GM19035 (cell line): Measurements from ENCODE around the gene OR4B1.
"Not testable (repeated sequence)": the region's sequence is repeated elsewhere in the genome, so short reads cannot be mapped to it uniquely, and the experiment has no call there.

Experiments
- ATAC-seq: cut with Tn5 transposase; IDR thresholded peaks from one replicate; pipeline ENCODE4 v1.9.1; 2021; ENCODE audit not compliant: unreplicated experiment

Gene OR4B1, protein sequence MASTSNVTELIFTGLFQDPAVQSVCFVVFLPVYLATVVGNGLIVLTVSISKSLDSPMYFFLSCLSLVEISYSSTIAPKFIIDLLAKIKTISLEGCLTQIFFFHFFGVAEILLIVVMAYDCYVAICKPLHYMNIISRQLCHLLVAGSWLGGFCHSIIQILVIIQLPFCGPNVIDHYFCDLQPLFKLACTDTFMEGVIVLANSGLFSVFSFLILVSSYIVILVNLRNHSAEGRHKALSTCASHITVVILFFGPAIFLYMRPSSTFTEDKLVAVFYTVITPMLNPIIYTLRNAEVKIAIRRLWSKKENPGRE

GRCh38 chr11:48216510-48216909 lies at the start of gene OR4B1:
OR4B1 (plus strand) TSS chr11:48216810; CDS start chr11:48216810, 0 bp downstream.
- ATAC-seq: no peak

DNA sequence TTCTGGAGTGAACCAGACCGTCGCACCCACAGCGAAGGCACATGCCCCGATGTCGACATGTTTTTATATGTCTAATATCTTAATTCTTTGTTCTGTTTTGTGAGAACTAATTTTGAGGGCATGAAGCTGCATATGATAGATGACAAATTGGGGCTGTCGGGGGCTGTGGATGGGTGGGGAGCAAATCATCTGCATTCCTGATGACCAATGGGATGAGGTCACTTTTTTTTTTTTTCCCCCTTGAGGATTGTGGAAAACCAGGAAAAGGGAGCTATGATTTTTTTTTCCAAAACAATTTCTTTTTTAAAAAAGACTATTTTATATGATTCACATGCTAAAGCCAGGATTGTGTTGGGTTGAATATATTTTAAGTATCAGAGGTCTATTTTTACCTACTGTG lies 49.2 kb upstream of the OR4B1 start:
- no peak for ATAC-seq

- ATAC-seq: no peak
Measured at GRCh38 chr11:48168815-48169214, 47.8 kb upstream of the OR4B1 start.

- ATAC-seq: no peak
Measured at GRCh38 chr11:48169259-48169658, 47.4 kb upstream of the OR4B1 start.

DNA sequence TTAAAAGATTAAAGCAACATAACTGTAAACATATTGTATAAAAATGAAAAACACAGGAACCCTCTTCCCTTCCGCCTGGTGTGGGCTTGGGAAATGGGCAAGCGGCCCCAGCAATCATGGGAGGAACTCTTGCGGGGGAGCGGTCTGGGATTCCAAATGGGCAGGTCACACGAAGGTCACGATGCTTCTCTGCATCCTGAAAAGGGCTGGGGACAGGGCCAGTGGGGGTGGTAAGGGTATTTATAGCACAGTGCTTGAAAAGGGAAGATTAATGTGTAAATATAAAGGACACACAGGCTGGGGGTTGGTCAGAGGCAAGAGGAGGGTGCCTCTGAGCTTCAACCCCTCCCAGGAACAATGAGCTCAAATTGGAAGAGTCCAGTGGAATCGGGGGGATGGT lies 46.9 kb upstream of the OR4B1 start:
- no peak for ATAC-seq

DNA sequence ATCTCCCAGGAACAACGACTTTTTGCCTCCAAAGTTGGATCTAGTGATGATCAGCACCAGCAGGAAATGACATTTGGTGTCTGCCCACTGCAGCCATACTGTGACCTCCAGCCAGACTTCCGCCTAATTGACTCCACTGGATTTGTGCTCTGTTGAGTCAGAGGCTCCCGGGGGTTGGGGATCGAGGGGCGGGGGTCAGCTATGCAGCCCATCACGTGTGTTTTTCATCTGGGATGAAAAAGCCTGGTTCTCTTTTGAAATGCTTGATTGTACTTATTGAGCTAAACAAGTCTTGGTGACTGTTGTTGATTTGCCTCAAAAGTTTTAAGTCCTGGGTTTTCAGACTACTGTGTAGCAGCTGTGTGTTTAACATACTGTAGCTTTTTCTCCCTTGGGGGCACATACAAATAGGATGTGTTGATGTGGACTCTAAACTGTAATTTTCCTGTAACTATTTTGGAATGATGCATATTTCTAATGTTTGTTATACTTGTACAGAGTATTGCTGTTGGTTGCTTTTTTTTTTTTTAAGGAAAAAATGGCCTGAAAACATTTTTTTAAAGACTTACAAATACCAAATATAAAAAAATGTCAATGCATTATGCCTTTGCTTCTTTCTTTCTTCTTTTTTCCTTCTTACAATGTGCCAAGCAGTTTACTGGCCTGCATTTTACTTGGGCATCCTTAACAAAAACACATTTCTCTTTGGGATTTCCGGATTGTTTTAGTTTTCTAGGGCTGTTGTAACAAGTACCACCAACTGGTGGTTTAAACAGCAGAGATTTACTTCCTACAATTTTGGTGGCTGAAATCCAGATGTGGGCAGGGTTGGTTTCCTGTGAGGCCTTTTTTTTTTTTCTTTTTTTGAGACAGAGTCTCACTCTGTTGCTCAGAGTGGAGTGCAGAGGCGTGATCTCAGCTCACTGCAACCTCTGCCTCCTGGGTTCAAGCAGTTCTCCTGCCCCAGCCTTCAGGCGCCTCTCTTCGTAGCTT lies 46.1 kb upstream of the OR4B1 start:
- no peak for ATAC-seq

- peak; percentile 85 for ATAC-seq
Measured at GRCh38 chr11:48172818-48173609, 43.6 kb upstream of the OR4B1 start.

GRCh38 chr11:48177661-48178060 lies 38.9 kb upstream of the OR4B1 start:
- ATAC-seq: no peak

GRCh38 chr11:48180627-48181026 lies 36.0 kb upstream of the OR4B1 start:
- ATAC-seq: no peak

- ATAC-seq: no peak
Measured at GRCh38 chr11:48182860-48183526, 33.6 kb upstream of the OR4B1 start.

GRCh38 chr11:48184452-48184851 lies 32.2 kb upstream of the OR4B1 start:
- ATAC-seq: no peak

GRCh38 chr11:48190906-48191654 lies 25.5 kb upstream of the OR4B1 start:
- not testable (repeated sequence) for ATAC-seq

DNA sequence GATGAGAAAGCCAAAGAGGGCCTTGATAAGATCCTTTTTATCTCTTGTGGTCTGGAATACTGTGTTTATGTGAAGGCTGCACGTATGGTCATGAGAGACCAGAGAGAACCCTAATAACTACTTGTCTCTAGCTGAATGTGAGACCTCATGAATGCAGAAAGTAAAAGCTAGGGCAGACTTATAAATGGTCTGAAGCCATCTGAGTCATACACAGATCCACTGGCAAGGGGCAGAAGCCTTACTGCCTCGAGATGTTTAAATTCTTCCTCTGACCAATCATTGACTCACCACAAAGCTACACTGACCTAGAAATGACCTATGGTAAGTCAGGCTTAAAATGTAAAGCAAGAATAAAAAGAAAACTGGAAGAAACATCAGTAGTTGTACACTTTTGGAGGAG lies 22.7 kb upstream of the OR4B1 start:
- ATAC-seq: no peak

GRCh38 chr11:48207881-48208280 lies 8.7 kb upstream of the OR4B1 start:
- ATAC-seq: no peak

GRCh38 chr11:48210052-48210451 lies 6.6 kb upstream of the OR4B1 start:
- ATAC-seq: no peak

GRCh38 chr11:48228761-48229160 lies 12.2 kb downstream of the OR4B1 start:
- ATAC-seq: no peak

DNA sequence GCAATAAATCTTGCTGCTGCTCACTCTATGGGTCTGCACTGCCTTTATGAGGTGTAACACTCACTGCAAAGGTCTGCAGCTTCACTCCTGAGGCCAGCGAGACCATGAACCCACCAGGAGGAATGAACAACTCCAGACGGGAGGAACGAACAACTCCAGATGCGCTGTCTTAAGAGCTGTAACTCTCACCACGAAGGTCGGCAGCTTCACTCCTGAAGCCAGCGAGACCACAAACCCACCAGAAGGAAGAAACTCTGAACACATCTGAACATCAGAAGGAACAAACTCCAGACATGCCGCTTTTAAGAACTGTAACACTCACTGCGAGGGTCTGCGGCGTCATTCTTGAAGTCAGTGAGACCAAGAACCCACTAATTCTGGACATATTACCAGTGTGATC lies 13.4 kb downstream of the OR4B1 start:
- not testable (repeated sequence) for ATAC-seq

GRCh38 chr11:48237727-48238126 lies 21.1 kb downstream of the OR4B1 start:
- ATAC-seq: no peak

DNA sequence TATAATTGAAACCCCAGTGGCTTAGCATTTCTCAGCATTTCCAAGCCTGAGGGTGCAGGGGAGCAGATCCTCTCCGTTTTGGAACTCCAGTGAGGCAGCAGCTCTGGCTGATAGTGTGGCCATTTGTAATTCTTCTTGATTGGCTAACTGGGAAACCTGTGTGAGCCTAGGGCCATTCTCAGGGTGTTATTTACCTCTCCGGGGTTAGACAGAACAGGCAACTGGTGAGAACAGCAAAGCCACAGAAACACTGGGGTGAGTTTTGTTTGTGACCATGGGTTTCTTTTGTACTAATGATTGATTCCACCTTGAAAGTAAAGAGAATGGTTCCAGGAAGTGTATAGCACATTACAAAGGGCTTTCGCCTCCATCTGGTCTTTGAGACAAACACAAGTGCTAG lies 25.9 kb downstream of the OR4B1 start:
- ATAC-seq: no peak

DNA sequence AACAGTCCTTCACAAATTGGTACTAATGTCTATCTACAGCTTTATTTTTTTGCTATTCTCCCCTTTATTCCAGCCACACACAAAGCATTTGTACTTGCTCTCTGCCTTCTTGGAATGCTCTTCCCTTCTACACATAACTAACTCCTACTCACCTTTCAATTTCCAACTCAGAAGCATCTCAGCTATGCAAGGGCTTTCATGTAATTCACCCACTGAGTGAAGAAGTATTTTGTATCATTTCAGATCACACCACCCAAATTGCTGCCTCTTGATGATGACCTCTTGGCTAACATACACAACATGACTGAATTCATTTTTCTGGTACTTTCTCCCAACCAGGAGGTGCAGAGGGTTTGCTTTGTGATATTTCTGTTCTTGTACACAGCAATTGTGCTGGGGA lies 28.2 kb downstream of the OR4B1 start, which contains the start of gene OR4X2:
TSS of gene OR4X2 (plus strand) at position 301 of the 400 bp plus-strand sequence. CDS start at position 301, 0 bp downstream.
- ATAC-seq: no peak
